K562 (cell line): ENCODE measurements around the gene ILKAP. TPM values are rescaled to one million over a fixed set of nuclear protein-coding genes. Genes with fewer than 3 reads are reported as not detected.

Experiments
- ATAC-seq: fragments of 200-7000 bp; cut with Tn5 transposase; 3 replicates; pipeline ENCODE4 v1.9.1; 2020; ENCODE audit warnings: moderate library complexity
- BruUV-seq: library from RNA; stranded (reverse); fragments of 400-500 nt; replicated peaks from 2 replicates; lab custom pipeline; 2021; lab: Mats Ljungman, UMichigan
- CTCF ChIA-PET: fragments of 300-600 bp; formaldehyde crosslinking; extraction: SDS; loops from one replicate; lab custom pipeline; 2021; ENCODE audit warnings: low intra/inter-chr PET ratio; lab: Yijun Ruan, JAX
- POLR2A ChIA-PET: fragments of 300-600, 350-650 bp; sonication (Branson Sonifier 250); formaldehyde crosslinking; extraction: SDS; loops from one replicate; lab custom pipeline; 2021; ENCODE audit warnings: antibody characterized with exemption, inconsistent platforms; lab: Yijun Ruan, JAX
- DNase-seq, 4 experiments: peaks; one replicate each; pipeline versions ENCODE4 v3.0.0 to v3.0.0-alpha.2; 2011 to 2018; ENCODE audit warnings: low spot score in 3 of 4, mixed read lengths in 3 of 4; ENCODE audit errors: extremely low read depth in 1 of 4
- FAIRE-seq: peaks from 2 replicates; lab custom pipeline; 2011; peaks lifted over from hg19 to GRCh38; lab: Jason Lieb, UNC
- H2AFZ ChIP-seq: 2 replicates; pipeline ENCODE4 v1.6.0; 2011; ENCODE audit warnings: low read depth, low read length, control low read depth, inconsistent platforms
- H3K27ac ChIP-seq: fragments of 200-600 bp; 3 replicates; pipeline ENCODE4 v1.8.0; 2011; ENCODE audit warnings: low read depth, mild to moderate bottlenecking, control low read depth, inconsistent platforms, low read length, moderate library complexity, mixed read lengths; ENCODE audit errors: extremely low read depth
- H3K27me3 ChIP-seq, 2 experiments: fragments of 300-600 bp in 1 of 2; 2 replicates in 1 of 2; 3 replicates in 1 of 2; pipeline versions ENCODE4 v1.6.0 to v1.8.0; 2011; ENCODE audit warnings: inconsistent platforms in 2 of 2, low read length in 2 of 2, mild to moderate bottlenecking in 1 of 2, mixed read lengths in 1 of 2, moderate library complexity in 1 of 2; ENCODE audit not compliant: control insufficient read depth in 2 of 2, insufficient read depth in 2 of 2
- H3K36me3 ChIP-seq: fragments of 300-600 bp; 3 replicates; pipeline ENCODE4 v1.8.0; 2011; ENCODE audit warnings: mild to moderate bottlenecking, low read length, inconsistent platforms; ENCODE audit not compliant: control insufficient read depth, insufficient read depth
- H3K4me1 ChIP-seq, 2 experiments: fragments of 200-600 bp in 1 of 2; replicated peaks in 1 of 2; 2 replicates in 1 of 2; 3 replicates in 1 of 2; pipeline versions ENCODE4 v1.5.1 to v1.8.0; 2011; ENCODE audit warnings: inconsistent platforms in 2 of 2, low read length in 2 of 2, mild to moderate bottlenecking in 1 of 2, mixed read lengths in 1 of 2, moderate library complexity in 1 of 2; ENCODE audit not compliant: control insufficient read depth in 2 of 2, insufficient read depth in 2 of 2
- H3K4me2 ChIP-seq: 2 replicates; pipeline ENCODE4 v1.6.1; 2011; ENCODE audit warnings: low read length, control low read depth, inconsistent platforms, mixed read lengths; ENCODE audit not compliant: insufficient read depth
- H3K4me3 ChIP-seq: fragments of 200-600 bp; sonication (generic), shearing (Covaris generic); 2 replicates; pipeline ENCODE4 v1.5.1; 2016; ENCODE audit warnings: control low read depth, inconsistent platforms
- H3K79me2 ChIP-seq: fragments of 200-600 bp; 3 replicates; pipeline ENCODE4 v1.8.0; 2011; ENCODE audit warnings: low read length, inconsistent platforms; ENCODE audit not compliant: control insufficient read depth, insufficient read depth
- H3K9ac ChIP-seq, 2 experiments: 2 replicates each; pipeline versions ENCODE4 v1.6.0 to v1.6.1; 2011; ENCODE audit warnings: low read depth in 2 of 2, low read length in 2 of 2, control low read depth in 1 of 2, inconsistent platforms in 1 of 2, mild to moderate bottlenecking in 1 of 2, mixed read lengths in 1 of 2; ENCODE audit not compliant: insufficient read depth in 1 of 2
- H3K9me1 ChIP-seq: one replicate; pipeline ENCODE4 v1.6.0; 2011; ENCODE audit warnings: inconsistent platforms, mild to moderate bottlenecking, low read length, moderate library complexity; ENCODE audit not compliant: control insufficient read depth, insufficient read depth
- H3K9me3 ChIP-seq: replicated peaks from 2 replicates; pipeline ENCODE4 v1.5.1; 2011; ENCODE audit warnings: low read depth, low read length, inconsistent platforms; ENCODE audit not compliant: control insufficient read depth, insufficient read depth
- H4K20me1 ChIP-seq: replicated peaks from 2 replicates; pipeline ENCODE4 v1.6.1; 2011; ENCODE audit warnings: low read length, inconsistent platforms, mixed read lengths; ENCODE audit not compliant: control insufficient read depth, insufficient read depth
- POLR2G ChIP-seq: fragments of 200-400 bp; formaldehyde crosslinking; IDR thresholded peaks from 2 replicates; pipeline ENCODE4 v1.6.1; 2017; ENCODE audit warnings: low read depth, mild to moderate bottlenecking, antibody characterized with exemption, low read length, moderate library complexity
- RBFOX2 ChIP-seq: fragments of 200-400 bp; formaldehyde crosslinking; IDR thresholded peaks from 2 replicates; pipeline ENCODE4 v1.6.1; 2017; ENCODE audit warnings: low read depth, mild to moderate bottlenecking, low read length, moderate library complexity
- THAP7 ChIP-seq: fragments of 250-450 bp; sonication (Bioruptor Pico); IDR thresholded peaks from 2 replicates; pipeline ENCODE4 v1.5.0; 2021
- U2AF2 ChIP-seq: fragments of 200-400 bp; formaldehyde crosslinking; optimal IDR thresholded peaks from 2 replicates; pipeline ENCODE3; 2017; ENCODE audit warnings: low read depth, mild to moderate bottlenecking, low read length
- WGBS: fragments of 100-300 bp; shearing (Covaris generic); methylation state at CpG from one replicate; pipeline ENCODE4 v1.1.6; 2016; ENCODE audit warnings: low coverage, mixed read lengths; ENCODE audit not compliant: insufficient coverage; ENCODE audit errors: missing lambda C conversion rate; 5-methylcytosine and 5-hydroxymethylcytosine counted together
- in situ Hi-C: fragments of 300-500 bp; cut with MboI; formaldehyde crosslinking; loops from 4 replicates; pipeline ENCODE4 v1.15.0; 2018; ENCODE audit warnings: inconsistent platforms, mixed read lengths
- intact Hi-C: fragments of 100-400 bp; cut with micrococcal nuclease; formaldehyde crosslinking; loops from 2 replicates; pipeline ENCODE4 v1.14.2; 2022
- polyA plus RNA-seq, 8 experiments: library from polyadenylated mRNA; depleted of rRNA in 4 of 8; stranded (reverse) in 5 of 8; unstranded in 3 of 8; fragments of >200 nt; fragmentation: Nextera tagmentation in 2 of 8; fragmentation: Illumina TruSeq in 1 of 8; extraction: Ambion mirVana in 2 of 8; extraction: Trizol in 1 of 8; gene quantifications; 2 replicates each; pipeline versions ENCODE4 v1.2.1 to v1.2.3, GENCODE V29; 2011 to 2014; ENCODE audit warnings: inconsistent platforms in 1 of 8, missing spikeins in 1 of 8
- total RNA-seq, 7 experiments: library from RNA; depleted of rRNA in 6 of 7; stranded (reverse); fragments of >200 nt in 6 of 7; fragmentation: Illumina TruSeq in 2 of 7; extraction: Trizol in 2 of 7; gene quantifications; 2 replicates each; pipeline versions ENCODE4 v1.2.1 to v1.2.3, GENCODE V29; 2011 to 2021; ENCODE audit warnings: low replicate concordance in 1 of 7

The ILKAP gene
- total and polyA plus RNA-seq, 9 of the 15 experiments (the other 6 are each of a cell fraction or from before 2014, with no cell fraction given) = 3.1 to 43.9 (median 20.7) TPM

DNA sequence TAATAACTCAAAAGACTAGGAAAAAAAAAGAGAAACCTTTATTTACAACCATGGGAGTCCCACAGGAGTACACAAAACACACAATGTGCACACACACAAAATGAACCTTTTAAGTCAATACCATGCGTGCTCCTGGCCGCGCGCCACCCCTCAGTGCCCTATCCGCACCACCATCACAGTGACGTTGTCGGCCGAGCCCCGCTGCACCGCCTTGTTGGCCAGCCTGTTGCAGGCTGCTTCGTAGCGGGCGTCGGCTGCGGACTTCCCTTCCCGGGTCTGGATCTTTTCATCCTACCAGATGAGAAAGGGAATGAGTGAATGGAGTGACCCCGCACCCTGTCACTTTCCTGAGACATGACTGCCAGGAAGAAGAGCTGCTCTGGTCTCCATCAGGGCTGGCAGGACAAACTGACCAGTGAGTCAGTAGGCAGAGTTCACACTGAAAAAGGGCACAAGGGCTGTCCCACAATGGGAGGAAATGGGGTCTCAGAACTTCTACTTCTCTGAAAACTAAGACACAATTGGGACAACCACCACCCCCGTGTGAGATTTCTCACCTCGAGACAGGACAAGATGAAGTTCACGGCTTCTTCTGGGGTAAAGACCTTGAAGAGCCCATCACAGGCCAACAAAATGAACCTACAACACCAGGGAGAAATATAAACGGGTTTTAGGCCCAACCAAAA, 33.0 kb downstream of the ILKAP start:
- no peaks in the 10 kb centered on the region for H3K27me3 ChIP-seq
- BruUV-seq = no TSS peak
- ChIA-PET POLR2A (no interaction called here), CTCF (no interaction called here)
- peaks cover 30 to 33% of the 10 kb centered on the region in 2 experiments for H3K4me1 ChIP-seq
- H3K9ac ChIP-seq = peak overlapping the region in 1 of 2 experiments; percentile 56; a peak in 1 of 4 replicates
- WGBS = 88% methylated on average over 19 of the region's 21 CpGs
- no peak overlapping the region for H3K4me2 ChIP-seq
- H3K4me3 ChIP-seq = no peak overlapping the region
- no peaks in the 10 kb centered on the region for H3K9me3 ChIP-seq
- DNase-seq = no peak
- intact Hi-C loops = no loop called here
- H3K79me2 ChIP-seq = no peaks in the 10 kb centered on the region
- peak overlapping the region; percentile 81; the same call in 1 of the 3 replicates for H3K27ac ChIP-seq
- peaks cover 4% of the 10 kb centered on the region for H3K9me1 ChIP-seq
- in situ Hi-C loops = no loop called here
- H2AFZ ChIP-seq = no peak overlapping the region
- peaks cover 55% of the 10 kb centered on the region for H3K36me3 ChIP-seq
- TF ChIP-seq RBFOX2 (0 out of 2 replicates have a peak, but pooled peaks have one; percentile 26), U2AF2 (no peak), THAP7 (CRISPR knock-in tag) (no peak), POLR2G (peak; percentile 51; the same call in 1 of the 2 replicates)
- no peaks in the 10 kb centered on the region for H4K20me1 ChIP-seq
- no peak for ATAC-seq
- FAIRE-seq = no peak
